Stimulated activated CD4-positive, alpha-beta T cell treated with anti-CD3 and anti-CD28 coated beads, Interleukin-12 subunit alpha, Interleukin-12 subunit beta, amount 100 ng/mL, for 4 hours (primary cell): Measurements from ENCODE around the gene LZTS2.

Experiments used
- DNase-seq: peaks from one replicate; pipeline ENCODE4 v3.0.0-alpha.2; 2020

The LZTS2 gene

GRCh38 chr10:100979791-100980272 lies 19.8 kb upstream of the LZTS2 start:
- no peak for DNase-seq

GRCh38 chr10:100980311-100980710 lies 19.3 kb upstream of the LZTS2 start:
- DNase-seq: no peak

- DNase-seq: no peak
These were observed 18.9 kb upstream of the LZTS2 start for GRCh38 chr10:100980711-100981110.

- DNase-seq: no peak
These were observed 18.3 kb upstream of the LZTS2 start for GRCh38 chr10:100981178-100981772.

DNA sequence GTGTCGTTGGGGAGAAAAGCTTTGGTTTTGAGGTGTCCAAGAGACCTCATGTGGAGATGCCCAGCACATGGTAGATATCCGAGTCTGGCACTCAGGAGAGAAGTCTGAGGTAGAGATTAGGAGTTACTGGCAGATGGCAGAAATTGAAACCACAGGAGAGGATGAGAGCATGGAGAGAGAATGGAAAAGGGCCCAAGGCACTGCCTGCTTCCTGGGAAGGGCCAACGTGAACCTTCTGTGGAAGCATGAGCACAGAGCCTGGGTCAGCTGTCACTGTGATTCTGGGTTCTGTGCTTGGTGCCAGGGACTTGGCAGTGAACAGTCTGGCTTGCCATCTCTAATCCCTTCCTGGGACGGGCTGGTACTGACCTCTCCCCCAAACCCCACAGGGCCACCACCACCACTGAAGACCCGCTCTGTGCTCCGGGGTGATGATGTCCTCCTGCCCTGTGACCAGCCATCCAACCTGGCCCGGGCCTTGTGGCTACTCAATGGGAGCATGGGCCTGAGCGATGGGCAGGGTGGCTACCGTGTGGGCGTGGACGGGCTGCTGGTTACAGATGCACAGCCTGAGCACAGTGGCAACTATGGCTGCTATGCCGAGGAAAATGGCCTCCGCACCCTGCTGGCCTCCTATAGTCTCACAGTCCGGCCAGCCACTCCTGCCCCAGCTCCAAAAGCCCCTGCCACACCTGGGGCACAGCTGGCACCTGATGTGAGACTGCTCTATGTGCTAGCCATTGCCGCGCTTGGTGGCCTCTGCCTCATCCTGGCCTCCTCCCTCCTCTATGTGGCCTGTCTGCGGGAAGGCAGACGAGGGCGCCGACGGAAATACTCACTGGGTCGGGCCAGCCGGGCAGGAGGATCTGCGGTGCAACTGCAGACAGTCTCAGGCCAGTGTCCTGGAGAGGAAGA lies 16.4 kb upstream of the LZTS2 start:
- DNase-seq: no peak

DNA sequence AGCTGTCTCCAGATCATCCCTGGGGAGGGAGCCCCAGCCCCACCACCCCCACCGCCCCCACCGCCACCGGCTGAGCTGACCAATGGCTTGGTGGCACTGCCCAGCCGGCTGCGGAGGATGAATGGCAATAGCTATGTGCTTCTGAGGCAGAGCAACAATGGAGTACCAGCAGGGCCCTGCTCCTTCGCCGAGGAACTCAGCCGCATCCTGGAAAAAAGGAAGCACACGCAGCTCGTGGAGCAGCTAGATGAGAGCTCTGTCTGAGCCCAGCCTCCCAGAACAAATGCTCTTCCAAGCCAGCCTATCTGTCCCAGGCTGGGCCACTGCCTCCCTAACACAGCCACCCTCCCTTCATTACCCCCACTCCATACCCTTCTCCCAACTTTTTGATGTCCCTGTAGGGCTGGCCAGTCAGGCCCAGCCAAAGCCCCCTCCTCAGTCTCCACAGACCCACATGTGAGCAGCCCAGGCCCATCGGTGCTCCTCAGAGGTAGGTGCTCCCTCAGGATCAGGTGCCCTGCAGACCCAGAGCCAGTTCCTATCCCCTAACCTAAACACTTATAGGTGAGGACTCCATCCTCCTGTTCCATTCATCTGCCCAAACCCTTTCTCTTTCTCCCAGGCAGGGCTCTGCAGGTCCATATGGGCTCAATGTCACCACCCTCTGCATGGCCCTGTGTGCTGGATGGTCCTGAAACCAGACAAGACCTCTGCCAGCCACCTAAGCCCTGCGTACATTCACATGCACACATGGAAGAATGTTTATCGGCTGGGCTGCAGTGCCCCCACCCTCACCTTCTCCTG lies 15.5 kb upstream of the LZTS2 start:
- no peak for DNase-seq

DNA sequence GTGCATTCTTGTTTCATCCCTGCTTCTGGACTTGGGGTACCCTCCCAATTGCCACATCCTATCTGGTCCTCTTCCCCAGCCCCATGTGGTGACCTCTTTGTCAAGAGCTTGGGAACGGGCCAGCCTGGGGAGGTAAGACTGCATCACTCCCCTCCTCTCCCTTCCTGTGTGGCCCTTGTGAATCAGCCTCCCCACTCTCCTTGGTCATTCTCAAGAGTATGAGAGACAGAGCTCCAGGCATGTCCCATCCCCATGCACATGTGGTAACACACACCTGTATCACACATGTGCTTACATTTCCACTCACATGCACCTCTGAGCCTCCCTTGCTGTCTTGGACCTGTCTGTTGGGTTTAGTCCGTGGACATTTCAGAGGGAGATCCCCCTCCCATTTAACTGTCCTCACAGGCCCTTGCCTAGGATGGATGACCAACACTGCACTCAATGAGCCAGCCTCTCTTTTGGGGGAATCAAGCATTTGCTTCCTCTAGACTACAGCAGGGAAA lies 14.9 kb upstream of the LZTS2 start:
- no peak for DNase-seq

GRCh38 chr10:100985336-100985735 lies 14.3 kb upstream of the LZTS2 start:
- DNase-seq: no peak

- no peak for DNase-seq
These were observed 13.0 kb upstream of the LZTS2 start for GRCh38 chr10:100986623-100986951.

DNA sequence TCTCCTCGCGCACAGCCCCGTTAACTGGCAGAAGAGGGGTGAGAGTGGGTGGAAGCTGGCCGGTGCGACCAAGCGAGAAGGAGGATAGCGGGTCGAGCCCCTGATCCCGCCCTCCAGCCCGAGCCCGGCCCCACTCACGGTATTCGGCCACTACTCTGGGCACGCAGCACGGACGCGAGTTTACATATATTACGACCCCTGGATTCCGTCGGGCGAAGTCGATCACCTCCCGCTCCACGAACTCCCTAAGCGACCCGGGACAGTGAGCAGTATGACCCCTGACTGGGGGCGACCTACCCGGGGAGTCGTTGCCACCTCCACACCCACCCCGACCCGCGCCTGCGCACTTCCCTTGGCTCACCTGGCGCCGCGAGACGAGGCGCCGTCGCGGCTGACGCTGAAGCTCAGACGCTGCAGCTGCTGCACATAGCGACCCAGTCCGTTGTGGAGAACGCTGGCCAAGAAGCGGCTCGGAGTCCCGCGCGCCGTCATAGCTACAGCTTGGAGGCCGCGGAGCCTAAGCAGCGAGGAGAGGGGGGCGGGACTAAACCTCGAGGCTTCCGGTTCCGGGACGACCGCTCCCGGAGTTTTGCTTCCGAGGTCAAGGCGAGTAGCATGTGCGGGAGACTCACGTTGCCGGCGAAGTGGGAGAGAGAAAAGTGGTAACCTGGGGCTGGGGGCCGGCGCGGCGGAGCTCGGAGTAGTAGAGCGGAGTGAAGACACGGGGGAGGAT lies 12.5 kb upstream of the LZTS2 start, which contains the start of the genes MRPL43 and TWNK:
MRPL43 (minus strand) TSS at position 546 of the 733 bp plus-strand sequence; CDS start at position 492, 54 bp downstream.
TWNK (plus strand) TSS at position 592 of the 733 bp plus-strand sequence. CDS start 668 bp downstream, outside the sequence.
- DNase-seq: peak; percentile 82

DNA sequence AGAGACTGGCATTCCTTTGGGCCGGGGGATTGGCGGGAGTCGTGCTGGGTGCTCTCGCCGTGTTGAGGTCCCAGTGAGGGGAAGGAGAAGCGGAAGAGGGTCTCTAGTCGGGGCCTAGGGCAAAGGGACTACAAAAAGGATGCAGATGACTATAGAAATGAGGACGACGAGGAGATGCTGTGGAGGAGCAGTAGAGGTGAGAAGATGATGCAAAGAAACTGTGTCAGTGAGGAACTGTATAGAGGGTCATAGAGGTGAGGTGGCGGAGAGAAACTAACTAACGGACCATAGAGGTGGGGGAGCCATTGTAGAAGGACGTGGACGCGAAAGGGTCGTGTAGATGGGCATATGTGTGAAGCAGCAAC lies 11.9 kb upstream of the LZTS2 start:
- no peak for DNase-seq

DNA sequence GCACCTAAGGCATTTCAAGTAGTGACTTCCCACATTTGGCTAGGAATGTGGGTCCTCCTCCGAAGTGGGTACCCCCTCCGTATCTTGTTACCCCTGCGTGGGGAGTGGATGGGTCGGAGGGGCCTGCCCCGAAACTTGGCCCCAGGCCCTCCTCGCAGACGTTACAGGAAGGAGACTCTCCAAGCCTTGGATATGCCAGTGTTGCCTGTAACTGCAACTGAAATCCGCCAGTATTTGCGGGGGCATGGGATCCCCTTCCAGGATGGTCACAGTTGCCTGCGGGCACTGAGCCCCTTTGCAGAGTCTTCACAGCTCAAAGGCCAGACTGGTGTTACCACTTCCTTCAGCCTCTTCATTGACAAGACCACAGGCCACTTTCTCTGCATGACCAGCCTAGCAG lies 11.4 kb upstream of the LZTS2 start:
- no peak for DNase-seq

GRCh38 chr10:100989088-100989487 lies 10.5 kb upstream of the LZTS2 start:
- no peak for DNase-seq

GRCh38 chr10:100993986-100994708 lies 5.5 kb upstream of the LZTS2 start:
- no peak for DNase-seq

DNA sequence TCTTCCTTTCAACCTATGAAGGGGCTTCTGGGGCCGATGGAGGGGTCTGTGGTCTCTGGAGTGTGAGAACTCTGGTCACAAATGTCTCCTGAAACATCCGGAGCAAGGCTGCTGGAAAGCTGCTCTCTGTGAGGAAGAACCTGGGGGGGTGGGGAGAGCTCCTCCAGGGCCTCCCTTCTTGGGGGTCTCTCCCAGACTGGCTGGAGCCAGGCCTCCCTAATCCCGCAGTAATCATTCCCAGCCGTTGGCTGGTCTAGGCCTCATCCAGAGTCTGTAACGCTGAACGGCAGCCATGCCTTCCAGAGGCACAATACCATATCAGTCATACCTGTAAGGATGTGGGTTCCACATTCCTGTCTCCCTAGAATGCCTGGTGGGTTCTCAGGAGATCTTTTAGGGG lies 4.4 kb upstream of the LZTS2 start:
- no peak for DNase-seq

DNA sequence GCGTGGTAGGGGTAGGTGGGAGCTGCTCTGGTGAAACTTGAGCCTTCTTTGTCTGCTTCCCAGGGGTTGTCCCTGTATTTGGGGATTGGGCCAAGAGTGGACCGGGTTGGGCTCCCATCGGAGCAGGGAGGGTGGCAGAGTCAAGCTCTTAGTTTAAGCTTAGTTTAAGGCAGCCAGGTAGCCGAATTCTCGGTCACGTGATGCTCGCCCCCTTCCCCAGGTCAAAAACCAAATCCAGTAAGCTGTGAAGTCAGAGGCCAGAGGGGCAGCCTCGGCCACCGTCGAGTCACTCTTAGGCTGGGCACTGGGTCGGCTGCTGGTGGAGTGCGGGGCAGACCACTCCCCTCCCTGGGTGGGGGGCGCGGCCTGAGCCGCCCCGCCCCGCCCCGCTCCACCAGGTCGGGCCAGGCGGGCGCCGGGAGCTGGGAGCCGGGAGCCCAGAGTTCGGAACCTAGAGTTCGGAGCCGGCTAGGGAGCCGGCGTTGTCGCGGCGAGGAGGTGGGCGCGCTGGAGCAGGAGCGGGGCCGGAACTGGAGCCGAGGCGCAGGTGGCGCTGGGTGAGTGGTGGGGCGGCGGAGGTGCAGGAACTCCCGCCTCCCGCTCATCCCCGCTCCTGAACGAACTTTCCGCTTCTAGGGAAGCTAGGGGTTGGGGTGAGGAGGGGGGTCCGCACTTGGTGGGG lies 2.8 kb upstream of the LZTS2 start:
- peak; percentile 30 for DNase-seq

GRCh38 chr10:100997360-100998182 lies 2.0 kb upstream of the LZTS2 start:
- DNase-seq: peak; percentile 69

- peak; percentile 62 for DNase-seq
These were observed 1.2 kb upstream of the LZTS2 start for GRCh38 chr10:100998183-100998990.
